ENCODE measurements around the gene CAPN5.
A peak's percentile ranks its signal among the peaks of the same experiment; 100 is the strongest.

CAPN5 gene

GRCh38 chr11:77136784-77137420, 70.1 kb downstream of the CAPN5 start:
- Histone ChIP-seq H3K36me3 (ENCODE audit: control insufficient read depth in 2 of 2, insufficient read depth in 2 of 2, low read length in 2 of 2) (no peaks in the 10 kb centered on the region), H3K4me1 (ENCODE audit: control insufficient read depth in 2 of 2, insufficient read depth in 2 of 2, low read length in 2 of 2) (peaks cover 0 to 21% of the 10 kb centered on the region in 2 donors), H3K9ac (ENCODE audit: low read depth in 1 of 2, low read length in 2 of 2) (no peak overlapping the region), H3K4me3 (ENCODE audit: low read length in 2 of 2) (no peak overlapping the region), H3K27me3 (ENCODE audit: control insufficient read depth in 2 of 2, insufficient read depth in 2 of 2, low read length in 2 of 2) (peaks cover 0 to 4% of the 10 kb centered on the region in 2 donors), H3K9me3 (ENCODE audit: control insufficient read depth in 2 of 2, low read length in 2 of 2) (no peaks in the 10 kb centered on the region), H3K27ac (ENCODE audit: low read depth in 2 of 2, low read length in 2 of 2) (no peak overlapping the region)

DNA sequence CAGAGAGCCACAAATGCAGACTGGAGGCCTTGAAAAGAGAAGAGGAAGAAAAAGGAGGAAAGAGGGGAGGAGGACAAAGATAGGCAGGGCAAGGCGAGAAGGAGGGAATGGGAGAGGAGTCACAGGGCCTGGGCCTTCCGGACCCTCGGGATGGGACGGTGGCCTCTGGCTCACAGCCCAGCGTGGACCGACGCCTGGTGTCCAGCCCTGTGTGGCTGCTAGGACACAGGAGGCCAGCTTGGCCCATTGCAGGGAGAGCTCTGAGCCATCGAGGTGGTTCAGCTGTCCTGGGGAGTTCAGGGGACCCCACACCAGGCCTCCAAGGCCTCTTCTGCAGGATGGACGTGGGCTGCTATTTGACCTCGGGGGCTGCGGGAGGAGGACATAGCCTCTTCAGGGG, 70.7 kb downstream of the CAPN5 start:
- Histone ChIP-seq H3K4me1 (ENCODE audit: control insufficient read depth in 2 of 2, insufficient read depth in 2 of 2, low read length in 2 of 2) (peaks cover 0 to 21% of the 10 kb centered on the region in 2 donors), H3K36me3 (ENCODE audit: control insufficient read depth in 2 of 2, insufficient read depth in 2 of 2, low read length in 2 of 2) (no peaks in the 10 kb centered on the region), H3K4me3 (ENCODE audit: low read length in 2 of 2) (no peak overlapping the region), H3K9me3 (ENCODE audit: control insufficient read depth in 2 of 2, low read length in 2 of 2) (no peaks in the 10 kb centered on the region), H3K27me3 (ENCODE audit: control insufficient read depth in 2 of 2, insufficient read depth in 2 of 2, low read length in 2 of 2) (peaks cover 0 to 4% of the 10 kb centered on the region in 2 donors), H3K9ac (ENCODE audit: low read depth in 1 of 2, low read length in 2 of 2) (no peak overlapping the region), H3K27ac (ENCODE audit: low read depth in 2 of 2, low read length in 2 of 2) (no peak overlapping the region)

DNA sequence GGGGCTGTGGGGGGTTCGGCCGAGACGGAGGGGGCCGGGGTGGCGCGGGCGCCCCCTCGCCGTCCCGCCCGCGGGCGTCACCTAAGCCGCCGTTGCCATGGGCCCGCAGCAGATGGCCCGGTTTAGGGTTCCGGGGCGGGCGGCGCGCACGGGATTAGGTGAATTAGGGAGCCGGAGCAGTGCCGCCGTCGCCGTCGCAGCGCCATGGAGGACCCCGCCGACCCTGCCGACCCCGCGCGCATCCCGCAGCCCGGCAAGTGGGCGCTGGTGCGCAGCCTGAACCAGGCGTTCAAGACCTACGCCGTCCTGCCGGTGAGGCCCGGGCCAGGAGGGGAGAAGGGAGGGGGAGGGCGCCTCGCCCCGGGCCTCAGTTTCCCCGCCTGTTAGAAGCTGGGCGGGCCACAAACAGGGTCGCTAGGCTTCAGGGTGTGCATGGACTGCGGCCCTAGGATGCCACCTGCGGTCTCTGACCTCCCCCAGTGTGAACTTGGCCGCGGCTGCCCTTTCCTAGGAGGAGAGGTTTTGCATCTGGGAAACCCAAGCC, 71.4 kb downstream of the CAPN5 start:
- Histone ChIP-seq H3K4me1 (ENCODE audit: control insufficient read depth in 2 of 2, insufficient read depth in 2 of 2, low read length in 2 of 2) (peaks cover 0 to 21% of the 10 kb centered on the region in 2 donors), H3K9me3 (ENCODE audit: control insufficient read depth in 2 of 2, low read length in 2 of 2) (no peaks in the 10 kb centered on the region)

DNA sequence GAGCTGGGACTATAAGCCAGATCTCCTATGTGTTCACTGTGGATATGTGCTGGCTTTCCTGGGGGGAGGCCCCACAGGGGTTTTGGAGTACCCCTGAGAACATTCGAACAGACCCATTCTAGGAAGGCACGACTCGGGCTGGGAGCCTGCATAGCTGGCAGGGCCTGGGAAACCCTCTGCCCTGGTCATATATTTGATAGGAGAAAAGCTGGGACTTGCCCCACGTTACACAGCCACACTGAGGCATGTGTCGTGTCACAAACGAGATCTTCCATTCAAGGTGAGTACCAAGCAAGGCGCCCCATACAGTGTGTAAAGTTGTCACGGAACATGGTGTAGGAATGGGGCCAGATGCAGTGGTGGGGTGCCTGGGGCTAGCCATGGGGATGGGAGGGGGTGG, 72.4 kb downstream of the CAPN5 start:
- Histone ChIP-seq H3K27ac (ENCODE audit: low read depth in 2 of 2, low read length in 2 of 2) (no peak overlapping the region), H3K9ac (ENCODE audit: low read depth in 1 of 2, low read length in 2 of 2) (no peak overlapping the region), H3K27me3 (ENCODE audit: control insufficient read depth in 2 of 2, insufficient read depth in 2 of 2, low read length in 2 of 2) (peaks cover 0 to 4% of the 10 kb centered on the region in 2 donors), H3K4me3 (ENCODE audit: low read length in 2 of 2) (no peak overlapping the region), H3K9me3 (ENCODE audit: control insufficient read depth in 2 of 2, low read length in 2 of 2) (no peaks in the 10 kb centered on the region), H3K36me3 (ENCODE audit: control insufficient read depth in 2 of 2, insufficient read depth in 2 of 2, low read length in 2 of 2) (no peaks in the 10 kb centered on the region), H3K4me1 (ENCODE audit: control insufficient read depth in 2 of 2, insufficient read depth in 2 of 2, low read length in 2 of 2) (peaks cover 0 to 21% of the 10 kb centered on the region in 2 donors)

More for the DNA sequence above, 71.4 kb downstream of the CAPN5 start:
- Histone ChIP-seq H3K9ac (ENCODE audit: low read depth in 1 of 2, low read length in 2 of 2) (no peak overlapping the region), H3K4me3 (ENCODE audit: low read length in 2 of 2) (no peak overlapping the region), H3K27me3 (ENCODE audit: control insufficient read depth in 2 of 2, insufficient read depth in 2 of 2, low read length in 2 of 2) (peaks cover 0 to 4% of the 10 kb centered on the region in 2 donors), H3K36me3 (ENCODE audit: control insufficient read depth in 2 of 2, insufficient read depth in 2 of 2, low read length in 2 of 2) (no peaks in the 10 kb centered on the region), H3K27ac (ENCODE audit: low read depth in 2 of 2, low read length in 2 of 2) (no peak overlapping the region)

DNA sequence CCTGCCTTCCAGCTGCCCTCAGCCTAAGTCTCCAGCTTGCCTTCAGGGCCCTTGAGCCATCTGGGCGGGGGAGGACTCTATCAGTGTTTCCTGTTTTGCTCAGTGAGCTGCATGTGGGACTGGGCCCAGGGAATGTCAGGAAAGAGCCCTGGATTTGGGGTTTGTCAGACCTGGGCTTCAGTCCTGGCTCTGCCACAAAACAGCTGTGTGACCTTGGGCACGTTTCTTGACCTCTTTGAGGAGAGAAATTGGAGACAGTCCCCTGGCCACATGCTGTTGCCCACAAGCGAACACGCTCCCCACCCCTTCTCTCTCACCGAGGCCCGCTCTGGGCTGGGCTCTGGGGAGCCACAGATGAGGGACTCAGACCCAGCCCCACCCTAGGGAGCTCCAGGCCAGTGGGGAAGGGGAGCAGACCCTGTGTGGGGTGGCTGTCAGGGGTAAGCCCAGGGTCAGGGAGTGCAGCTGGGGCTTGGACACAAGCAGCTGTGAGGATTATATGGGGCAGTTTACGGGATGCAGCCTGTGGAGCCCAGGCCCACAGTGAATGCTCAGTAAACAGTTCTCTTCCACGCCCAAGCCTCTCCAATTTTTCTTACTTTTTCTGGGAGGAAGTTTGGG, 73.6 kb downstream of the CAPN5 start:
- Histone ChIP-seq H3K27ac (ENCODE audit: low read depth in 2 of 2, low read length in 2 of 2) (peak overlapping the region; percentile 38 to 65), H3K4me1 (ENCODE audit: control insufficient read depth in 2 of 2, insufficient read depth in 2 of 2, low read length in 2 of 2) (peaks cover 9 to 30% of the 10 kb centered on the region in 2 donors), H3K36me3 (ENCODE audit: control insufficient read depth in 2 of 2, insufficient read depth in 2 of 2, low read length in 2 of 2) (no peaks in the 10 kb centered on the region), H3K27me3 (ENCODE audit: control insufficient read depth in 2 of 2, insufficient read depth in 2 of 2, low read length in 2 of 2) (peaks cover 0 to 4% of the 10 kb centered on the region in 2 donors), H3K9me3 (ENCODE audit: control insufficient read depth in 2 of 2, low read length in 2 of 2) (no peaks in the 10 kb centered on the region), H3K4me3 (ENCODE audit: low read length in 2 of 2) (no peak overlapping the region), H3K9ac (ENCODE audit: low read depth in 1 of 2, low read length in 2 of 2) (peak overlapping the region in 1 of 2 donors; percentile 18)

DNA sequence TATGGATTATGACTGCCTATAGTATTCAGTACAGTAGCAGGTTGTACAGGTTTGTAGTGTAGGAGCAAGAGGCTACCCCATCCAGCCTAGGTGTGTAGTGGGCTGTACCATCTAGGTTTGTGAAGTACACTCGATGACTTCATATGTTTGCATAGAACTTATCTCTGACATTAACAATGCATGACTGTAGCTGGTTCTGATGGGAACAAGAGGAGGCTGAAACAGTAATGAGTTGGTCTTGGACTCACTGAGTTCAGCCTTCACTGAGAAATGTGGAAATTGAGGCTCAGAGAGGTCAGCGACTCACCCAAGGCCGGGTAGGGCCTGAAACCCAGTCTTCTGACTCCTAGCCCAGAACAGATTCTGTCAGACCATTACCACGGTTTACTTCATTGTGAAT, 74.3 kb downstream of the CAPN5 start:
- no peak overlapping the region for H3K9ac ChIP-seq (ENCODE audit: low read depth in 1 of 2, low read length in 2 of 2)
- H3K4me3 ChIP-seq (ENCODE audit: low read length in 2 of 2): no peak overlapping the region
- H3K9me3 ChIP-seq (ENCODE audit: control insufficient read depth in 2 of 2, low read length in 2 of 2): no peaks in the 10 kb centered on the region
- no peaks in the 10 kb centered on the region for H3K36me3 ChIP-seq (ENCODE audit: control insufficient read depth in 2 of 2, insufficient read depth in 2 of 2, low read length in 2 of 2)
- peaks cover 11 to 31% of the 10 kb centered on the region in 2 donors for H3K4me1 ChIP-seq (ENCODE audit: control insufficient read depth in 2 of 2, insufficient read depth in 2 of 2, low read length in 2 of 2)
- H3K27ac ChIP-seq (ENCODE audit: low read depth in 2 of 2, low read length in 2 of 2): peak overlapping the region in 1 of 2 donors; percentile 65
- peaks cover 0 to 4% of the 10 kb centered on the region in 2 donors for H3K27me3 ChIP-seq (ENCODE audit: control insufficient read depth in 2 of 2, insufficient read depth in 2 of 2, low read length in 2 of 2)

- no peak overlapping the region for H3K27ac ChIP-seq (ENCODE audit: low read depth in 2 of 2, low read length in 2 of 2)
Observed at GRCh38 chr11:77141475-77141874, 74.7 kb downstream of the CAPN5 start.

DNA sequence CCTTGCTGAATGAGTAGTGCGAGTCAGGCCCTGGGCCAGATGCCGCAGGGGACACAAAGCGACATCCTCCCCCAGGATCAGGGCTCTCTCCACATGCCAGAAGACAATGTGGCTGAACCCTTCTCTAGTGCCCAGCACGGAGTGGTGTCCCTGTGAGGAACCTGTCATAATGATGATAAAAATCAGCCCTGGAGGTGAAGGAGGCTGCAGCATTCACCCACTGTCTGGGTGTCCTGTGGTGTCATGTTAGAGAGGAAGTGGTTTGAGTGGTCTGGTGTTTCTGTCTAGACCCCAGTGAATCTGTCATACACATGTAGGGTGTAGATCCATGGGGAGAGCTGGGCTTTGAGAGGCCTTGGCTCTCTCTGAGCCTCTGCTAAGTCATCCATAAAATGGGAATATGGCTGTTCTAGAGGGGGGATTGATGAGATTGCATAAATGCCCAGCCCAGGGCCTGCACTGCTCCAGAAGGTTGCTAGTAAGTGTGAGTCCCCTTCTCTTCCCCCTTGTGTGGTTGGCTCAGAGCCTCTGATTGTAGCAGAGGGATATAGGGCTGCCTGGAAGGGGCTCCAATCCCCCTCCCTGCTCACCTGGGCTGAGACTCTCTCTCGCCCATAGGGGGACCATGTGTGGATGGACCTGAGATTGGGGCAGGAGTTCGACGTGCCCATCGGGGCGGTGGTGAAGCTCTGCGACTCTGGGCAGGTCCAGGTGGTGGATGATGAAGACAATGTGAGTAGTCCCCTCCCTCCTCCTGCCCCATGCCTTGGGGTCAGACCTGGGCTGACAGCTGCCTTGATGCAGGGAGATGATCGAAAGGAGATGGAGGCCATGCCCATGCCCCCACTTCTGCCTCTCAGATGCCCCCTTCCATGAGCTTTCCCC, 75.6 kb downstream of the CAPN5 start:
- no peak overlapping the region for H3K4me3 ChIP-seq (ENCODE audit: low read length in 2 of 2)
- peaks cover 11 to 26% of the 10 kb centered on the region in 2 donors for H3K4me1 ChIP-seq (ENCODE audit: control insufficient read depth in 2 of 2, insufficient read depth in 2 of 2, low read length in 2 of 2)
- H3K9me3 ChIP-seq (ENCODE audit: control insufficient read depth in 2 of 2, low read length in 2 of 2): no peaks in the 10 kb centered on the region
- H3K36me3 ChIP-seq (ENCODE audit: control insufficient read depth in 2 of 2, insufficient read depth in 2 of 2, low read length in 2 of 2): no peaks in the 10 kb centered on the region
- H3K9ac ChIP-seq (ENCODE audit: low read depth in 1 of 2, low read length in 2 of 2): no peak overlapping the region
- H3K27me3 ChIP-seq (ENCODE audit: control insufficient read depth in 2 of 2, insufficient read depth in 2 of 2, low read length in 2 of 2): no peaks in the 10 kb centered on the region
- H3K27ac ChIP-seq (ENCODE audit: low read depth in 2 of 2, low read length in 2 of 2): no peak overlapping the region

More at GRCh38 chr11:77141475-77141874, 74.7 kb downstream of the CAPN5 start:
- peaks cover 11 to 31% of the 10 kb centered on the region in 2 donors for H3K4me1 ChIP-seq (ENCODE audit: control insufficient read depth in 2 of 2, insufficient read depth in 2 of 2, low read length in 2 of 2)
- no peaks in the 10 kb centered on the region for H3K27me3 ChIP-seq (ENCODE audit: control insufficient read depth in 2 of 2, insufficient read depth in 2 of 2, low read length in 2 of 2)
- no peaks in the 10 kb centered on the region for H3K36me3 ChIP-seq (ENCODE audit: control insufficient read depth in 2 of 2, insufficient read depth in 2 of 2, low read length in 2 of 2)
- H3K9me3 ChIP-seq (ENCODE audit: control insufficient read depth in 2 of 2, low read length in 2 of 2): no peaks in the 10 kb centered on the region
- H3K9ac ChIP-seq (ENCODE audit: low read depth in 1 of 2, low read length in 2 of 2): no peak overlapping the region
- no peak overlapping the region for H3K4me3 ChIP-seq (ENCODE audit: low read length in 2 of 2)

DNA sequence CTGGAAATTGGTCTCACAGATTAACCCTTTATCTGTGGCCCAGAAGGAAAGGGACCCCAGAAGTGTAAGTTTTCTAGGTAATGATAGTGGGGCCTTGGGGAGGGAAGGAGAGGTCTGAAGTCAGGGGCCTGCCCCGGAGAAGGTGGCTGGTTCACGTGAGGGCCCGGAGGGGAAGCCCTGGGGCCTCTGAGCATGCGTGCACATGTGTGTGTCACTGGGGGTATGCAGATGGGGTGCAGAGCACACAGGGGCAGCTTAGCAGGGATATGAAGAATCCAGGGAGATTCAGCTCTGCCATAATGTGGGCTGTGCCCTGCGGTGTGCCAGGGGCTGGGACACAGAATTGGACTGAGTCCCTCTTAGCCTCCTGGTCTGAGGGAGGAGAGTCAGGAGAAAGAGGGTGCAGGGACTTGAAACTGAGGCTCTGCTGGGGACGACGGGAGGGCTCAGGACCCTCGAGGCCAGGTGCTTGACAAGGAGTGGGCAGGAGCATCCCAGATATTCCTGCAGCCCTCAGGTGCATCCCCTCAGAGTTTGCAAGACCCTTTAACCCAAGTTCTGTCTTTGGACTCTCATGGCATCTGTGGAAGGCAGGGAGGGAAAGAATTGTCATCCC, 76.7 kb downstream of the CAPN5 start:
- Histone ChIP-seq H3K27me3 (ENCODE audit: control insufficient read depth in 2 of 2, insufficient read depth in 2 of 2, low read length in 2 of 2) (no peaks in the 10 kb centered on the region), H3K9ac (ENCODE audit: low read depth in 1 of 2, low read length in 2 of 2) (no peak overlapping the region), H3K4me3 (ENCODE audit: low read length in 2 of 2) (no peak overlapping the region), H3K9me3 (ENCODE audit: control insufficient read depth in 2 of 2, low read length in 2 of 2) (no peaks in the 10 kb centered on the region), H3K27ac (ENCODE audit: low read depth in 2 of 2, low read length in 2 of 2) (no peak overlapping the region), H3K36me3 (ENCODE audit: control insufficient read depth in 2 of 2, insufficient read depth in 2 of 2, low read length in 2 of 2) (no peaks in the 10 kb centered on the region), H3K4me1 (ENCODE audit: control insufficient read depth in 2 of 2, insufficient read depth in 2 of 2, low read length in 2 of 2) (peaks cover 14 to 30% of the 10 kb centered on the region in 2 donors)
